Sigmoid colon (tissue), 4 donors: Measurements from ENCODE around the gene RPL12.

Experiments used
- CTCF ChIP-seq, 4 experiments: fragments of 450-650 bp in 3 of 4; fragments of 200-600 bp in 1 of 4; IDR thresholded peaks; one replicate each; pipeline ENCODE4 v1.5.1; 2016 to 2019; ENCODE audit warnings: antibody characterized with exemption in 4 of 4, mild to moderate bottlenecking in 3 of 4, moderate library complexity in 2 of 4
- POLR2A ChIP-seq, 2 donors: fragments of 450-650 bp; IDR thresholded peaks; one replicate each; pipeline ENCODE4 v1.6.1; 2016; ENCODE audit warnings: antibody characterized with exemption in 2 of 2, mild to moderate bottlenecking in 2 of 2, moderate library complexity in 2 of 2
- POLR2AphosphoS5 ChIP-seq, 4 donors: sonication (generic); formaldehyde crosslinking; IDR thresholded peaks; one replicate each; pipeline ENCODE4 v1.6.1; 2017; ENCODE audit warnings: antibody characterized with exemption in 4 of 4

- TF ChIP-seq CTCF (IDR thresholded peaks at IDR 0.05), result no peak
- TF ChIP-seq POLR2A (IDR thresholded peaks at IDR 0.05), result no peak
- no peak for TF ChIP-seq POLR2AphosphoS5 (IDR thresholded peaks at IDR 0.05)
Observed at GRCh38 chr9:127490535-127491230, 39.5 kb upstream of the RPL12 start.
